Dermis blood vessel endothelial cell (primary cell): ENCODE measurements around the gene RSPH4A. TPM values are rescaled to one million over a fixed set of nuclear protein-coding genes. Genes with fewer than 3 reads are reported as not detected.
"Not testable (repeated sequence)": the region's sequence is repeated elsewhere in the genome, so short reads cannot be mapped to it uniquely, and the experiment has no call there.

Experiments
- DNase-seq: peaks from one replicate; pipeline ENCODE4 v3.0.0; 2010
- total RNA-seq: library from RNA; depleted of rRNA; stranded (reverse); fragments of >200 nt; gene quantifications from 2 replicates; pipeline ENCODE4 v1.2.3, GENCODE V29; 2014

Gene RSPH4A
- total RNA-seq, 1 donor from 2014 or later = 0.68 TPM

- DNase-seq = peak; percentile 77
Measured at GRCh38 chr6:116629563-116629981, 13.3 kb downstream of the RSPH4A start.

- peak; percentile 75 for DNase-seq
Measured at GRCh38 chr6:116631379-116631990, 15.2 kb downstream of the RSPH4A start.

- peak; percentile 20 for DNase-seq
Measured at GRCh38 chr6:116633685-116634084, 17.4 kb downstream of the RSPH4A start.

GRCh38 chr6:116648156-116648555, 31.9 kb downstream of the RSPH4A start:
- peak; percentile 81 for DNase-seq

GRCh38 chr6:116649129-116649528, 32.9 kb downstream of the RSPH4A start:
- DNase-seq = no peak

GRCh38 chr6:116651916-116652315, 35.6 kb downstream of the RSPH4A start:
- DNase-seq = no peak

- no peak for DNase-seq
Measured at GRCh38 chr6:116661594-116661993, 45.3 kb downstream of the RSPH4A start.

- DNase-seq = no peak
Measured at GRCh38 chr6:116662202-116662601, 45.9 kb downstream of the RSPH4A start.

GRCh38 chr6:116663308-116663707, 47.0 kb downstream of the RSPH4A start:
- no peak for DNase-seq

- not testable (repeated sequence) for DNase-seq
Measured at GRCh38 chr6:116664169-116664568, 47.9 kb downstream of the RSPH4A start.

- no peak for DNase-seq
Measured at GRCh38 chr6:116665464-116665863, 49.2 kb downstream of the RSPH4A start.

- no peak for DNase-seq
Measured at GRCh38 chr6:116666869-116667268, 50.6 kb downstream of the RSPH4A start.

- no peak for DNase-seq
Measured at GRCh38 chr6:116667623-116668022, 51.3 kb downstream of the RSPH4A start.

GRCh38 chr6:116672306-116672705, 56.0 kb downstream of the RSPH4A start:
- peak; percentile 48 for DNase-seq

- DNase-seq = no peak
Measured at GRCh38 chr6:116676021-116676420, 59.7 kb downstream of the RSPH4A start.

- peak; percentile 96 for DNase-seq
Measured at GRCh38 chr6:116680880-116681672, 64.8 kb downstream of the RSPH4A start, which contains the start of gene KPNA5. TSS of gene KPNA5 (plus strand) at chr6:116681211. CDS start at chr6:116681335, 124 bp downstream.

- DNase-seq = peak; percentile 16
Measured at GRCh38 chr6:116682334-116682712, 66.0 kb downstream of the RSPH4A start.

Other genes with a start within 250 kb of the RSPH4A start
- 6.0 and 8.3 TPM in 2 replicates for gene DSE, start 245.5 kb upstream of the RSPH4A start, total RNA-seq
- gene CALHM6, start 155.1 kb upstream of the RSPH4A start, total RNA-seq = 0.33 and 0.85 TPM in 2 replicates
- gene CALHM5, start 104.8 kb upstream of the RSPH4A start, total RNA-seq = 2.5 and 3.4 TPM in 2 replicates
- gene TRAPPC3L, start 70.8 kb upstream of the RSPH4A start, total RNA-seq = 0.17 TPM in 1 of 2 replicates, not detected in the other
- gene CALHM4, start 62.7 kb upstream of the RSPH4A start, total RNA-seq = not detected in 2 replicates
- 24.7 and 27.7 TPM in 2 replicates for gene RWDD1, start 45.0 kb upstream of the RSPH4A start, total RNA-seq
- 21.6 and 22.8 TPM in 2 replicates for gene ZUP1, start 52.3 kb downstream of the RSPH4A start, total RNA-seq
- gene KPNA5, start 64.7 kb downstream of the RSPH4A start, total RNA-seq = 16.1 and 17.4 TPM in 2 replicates
- gene FAM162B, start 149.2 kb downstream of the RSPH4A start, total RNA-seq = 4.3 and 5.6 TPM in 2 replicates
- not detected in 2 replicates for gene GPRC6A, start 212.6 kb downstream of the RSPH4A start, total RNA-seq